Glutamatergic neuron (in vitro differentiated cells): ENCODE data around the gene CAPN8. TPM values are rescaled to one million over a fixed set of nuclear protein-coding genes. Genes with fewer than 3 reads are reported as not detected.

Experiments
- DNase-seq: peaks from one replicate; pipeline ENCODE4 v3.0.0; 2022
- H3K27ac Mint-ChIP-seq: one replicate; pipeline ENCODE4 v1.8.0; 2020; ENCODE audit warnings: mild to moderate bottlenecking, mixed read lengths, inconsistent platforms; ENCODE audit not compliant: unreplicated experiment
- H3K27me3 Mint-ChIP-seq: one replicate; pipeline ENCODE4 v1.8.0; 2020; ENCODE audit warnings: mild to moderate bottlenecking, moderate library complexity, mixed read lengths, inconsistent platforms; ENCODE audit not compliant: unreplicated experiment
- H3K36me3 Mint-ChIP-seq: one replicate; pipeline ENCODE4 v1.8.0; 2020; ENCODE audit warnings: mild to moderate bottlenecking, mixed read lengths, inconsistent platforms; ENCODE audit not compliant: unreplicated experiment
- H3K4me1 Mint-ChIP-seq: one replicate; pipeline ENCODE4 v1.8.0; 2020; ENCODE audit warnings: mild to moderate bottlenecking, low read depth, mixed read lengths, inconsistent platforms; ENCODE audit not compliant: unreplicated experiment
- H3K4me3 Mint-ChIP-seq: one replicate; pipeline ENCODE4 v1.8.0; 2020; ENCODE audit warnings: mild to moderate bottlenecking, mixed read lengths, inconsistent platforms; ENCODE audit not compliant: unreplicated experiment
- H3K9me3 Mint-ChIP-seq: one replicate; pipeline ENCODE4 v1.8.0; 2020; ENCODE audit warnings: mild to moderate bottlenecking, moderate library complexity, mixed read lengths, inconsistent platforms; ENCODE audit not compliant: unreplicated experiment
- total RNA-seq: library from RNA; stranded (reverse); fragmentation: NEBNext Ultra II Directional; extraction: Animal tissue kit (Norgen Biotek cat#: 25700); gene quantifications from one replicate; pipeline ENCODE4 v1.2.1, GENCODE V29; 2021; ENCODE audit not compliant: unreplicated experiment
- TF ChIP-seq, protein P1 (sequence below): fragments of 200-600 bp; sonication (generic); IDR thresholded peaks from one replicate; pipeline ENCODE4 v1.5.0; 2021; ENCODE audit not compliant: partially characterized antibody, unreplicated experiment

The CAPN8 gene
- total RNA-seq, 1 donor from 2014 or later, result not detected

- Mint-ChIP-seq H3K4me1 (no peaks in the 10 kb centered on the region), H3K27me3 (peaks cover 9% of the 10 kb centered on the region), H3K27ac (no peak overlapping the region), H3K4me3 (no peak overlapping the region), H3K9me3 (peaks cover 2% of the 10 kb centered on the region), H3K36me3 (no peaks in the 10 kb centered on the region)
- TF ChIP-seq, protein P1, sequence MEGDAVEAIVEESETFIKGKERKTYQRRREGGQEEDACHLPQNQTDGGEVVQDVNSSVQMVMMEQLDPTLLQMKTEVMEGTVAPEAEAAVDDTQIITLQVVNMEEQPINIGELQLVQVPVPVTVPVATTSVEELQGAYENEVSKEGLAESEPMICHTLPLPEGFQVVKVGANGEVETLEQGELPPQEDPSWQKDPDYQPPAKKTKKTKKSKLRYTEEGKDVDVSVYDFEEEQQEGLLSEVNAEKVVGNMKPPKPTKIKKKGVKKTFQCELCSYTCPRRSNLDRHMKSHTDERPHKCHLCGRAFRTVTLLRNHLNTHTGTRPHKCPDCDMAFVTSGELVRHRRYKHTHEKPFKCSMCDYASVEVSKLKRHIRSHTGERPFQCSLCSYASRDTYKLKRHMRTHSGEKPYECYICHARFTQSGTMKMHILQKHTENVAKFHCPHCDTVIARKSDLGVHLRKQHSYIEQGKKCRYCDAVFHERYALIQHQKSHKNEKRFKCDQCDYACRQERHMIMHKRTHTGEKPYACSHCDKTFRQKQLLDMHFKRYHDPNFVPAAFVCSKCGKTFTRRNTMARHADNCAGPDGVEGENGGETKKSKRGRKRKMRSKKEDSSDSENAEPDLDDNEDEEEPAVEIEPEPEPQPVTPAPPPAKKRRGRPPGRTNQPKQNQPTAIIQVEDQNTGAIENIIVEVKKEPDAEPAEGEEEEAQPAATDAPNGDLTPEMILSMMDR, result no peak
- DNase-seq, result no peak
Measured at GRCh38 chr1:223707256-223708000, 41.9 kb upstream of the CAPN8 start.

DNA sequence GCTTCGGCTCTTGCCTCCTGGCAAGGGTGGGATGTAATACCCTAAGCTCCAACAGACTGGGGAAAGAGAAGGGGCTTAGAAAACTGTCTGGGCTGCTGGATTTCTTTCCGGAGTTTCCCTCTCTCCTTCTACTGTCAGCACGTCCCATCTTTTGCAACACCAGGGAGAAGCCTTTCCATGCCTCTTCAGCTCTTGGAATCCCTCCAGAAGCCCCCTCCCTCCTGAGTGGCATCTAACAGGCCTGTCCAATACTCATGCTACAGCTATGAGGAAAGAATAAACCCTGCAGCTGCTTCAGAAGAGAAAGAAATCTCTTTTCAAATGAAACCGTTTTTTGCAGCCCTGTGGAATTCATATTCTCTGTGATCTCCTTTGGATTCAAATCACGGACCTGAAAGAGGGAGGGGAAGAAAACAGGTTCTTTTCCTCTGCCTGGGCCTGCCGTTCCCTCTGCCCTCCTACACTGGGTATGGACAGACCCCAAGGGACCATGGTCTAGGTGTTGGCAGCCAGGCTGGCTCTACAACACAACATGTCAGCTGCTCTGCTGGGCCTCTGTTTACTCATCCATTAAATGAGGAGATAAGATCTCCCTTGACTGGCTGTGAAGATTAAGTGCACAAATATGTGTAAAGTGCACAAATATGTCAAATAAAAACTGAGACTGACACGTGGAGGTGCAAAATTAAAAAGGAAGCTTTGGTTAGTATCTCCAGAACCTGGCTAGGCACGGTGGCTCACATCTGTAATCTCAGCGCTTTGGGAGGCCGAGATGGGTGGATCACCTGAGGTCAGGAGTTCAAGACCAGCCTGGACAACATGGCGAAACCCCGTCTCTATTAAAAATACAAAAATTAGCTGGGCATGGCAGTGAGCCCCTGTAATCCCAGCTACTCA lies 40.8 kb upstream of the CAPN8 start:
- Mint-ChIP-seq H3K27ac (no peak overlapping the region), H3K36me3 (no peaks in the 10 kb centered on the region), H3K9me3 (peaks cover 4% of the 10 kb centered on the region), H3K27me3 (peaks cover 9% of the 10 kb centered on the region), H3K4me3 (no peak overlapping the region), H3K4me1 (no peaks in the 10 kb centered on the region)
- no peak for DNase-seq
- TF ChIP-seq, protein P1, result no peak

GRCh38 chr1:223704921-223705878 lies 39.7 kb upstream of the CAPN8 start:
- H3K4me1 Mint-ChIP-seq, result no peaks in the 10 kb centered on the region
- no peak for DNase-seq
- H3K9me3 Mint-ChIP-seq, result peaks cover 4% of the 10 kb centered on the region
- H3K27ac Mint-ChIP-seq, result no peak overlapping the region
- H3K4me3 Mint-ChIP-seq, result no peak overlapping the region
- TF ChIP-seq, protein P1, result no peak
- H3K27me3 Mint-ChIP-seq, result peaks cover 9% of the 10 kb centered on the region
- H3K36me3 Mint-ChIP-seq, result no peaks in the 10 kb centered on the region

DNA sequence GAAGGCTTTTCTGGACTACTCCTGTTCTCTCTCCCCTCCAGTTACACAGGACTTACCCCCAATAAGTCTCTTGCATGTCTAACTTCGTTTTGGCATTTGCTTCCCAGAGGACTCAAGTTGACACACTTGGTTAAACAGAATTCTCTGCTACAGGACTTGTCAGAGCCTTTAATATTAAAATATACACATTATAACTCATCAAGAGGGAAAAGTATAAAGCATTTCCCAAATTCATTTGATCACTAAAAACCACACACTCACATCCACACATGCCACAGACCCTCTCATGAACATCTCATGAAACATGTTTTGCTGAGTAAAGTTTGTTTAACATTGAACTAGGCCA lies 38.1 kb upstream of the CAPN8 start:
- H3K27me3 Mint-ChIP-seq, result peaks cover 11% of the 10 kb centered on the region
- H3K9me3 Mint-ChIP-seq, result peaks cover 7% of the 10 kb centered on the region
- H3K4me3 Mint-ChIP-seq, result no peak overlapping the region
- TF ChIP-seq, protein P1, result no peak
- no peaks in the 10 kb centered on the region for H3K4me1 Mint-ChIP-seq
- no peak overlapping the region for H3K27ac Mint-ChIP-seq
- H3K36me3 Mint-ChIP-seq, result no peaks in the 10 kb centered on the region
- DNase-seq, result no peak
